ENCODE results near the gene SLC6A17. TPM values are rescaled to one million over a fixed set of nuclear protein-coding genes. Genes with fewer than 3 reads are reported as not detected.

The SLC6A17 gene
- total and polyA plus RNA-seq, 2 donors (not counting 3 experiments of a cell fraction or from before 2014, with no cell fraction given), result 0.03 TPM; not detected in 1

- Histone ChIP-seq H4K20me1 (replicated peaks; ENCODE audit: control insufficient read depth, extremely low read depth, insufficient read depth, low read length) (no peaks in the 10 kb centered on the region), H3K4me1 (ENCODE audit: control insufficient read depth, extremely low read depth, insufficient read depth, low read length) (peaks cover 4% of the 10 kb centered on the region), H3K27ac (ENCODE audit: insufficient read depth, low read depth, low read length) (no peak overlapping the region), H3K79me2 (ENCODE audit: control insufficient read depth, insufficient read depth, low read length) (no peaks in the 10 kb centered on the region), H3K4me3 (replicated peaks in 1 of 3; ENCODE audit: insufficient read depth in 1 of 3, low read depth in 1 of 3, low read length in 3 of 3) (no peak overlapping the region), H3K27me3 (ENCODE audit: control insufficient read depth in 2 of 2, insufficient read depth in 2 of 2, low read length in 2 of 2) (no peaks in the 10 kb centered on the region), H2AFZ (ENCODE audit: low read depth, low read length) (no peak overlapping the region), H3K9me3 (replicated peaks; ENCODE audit: control insufficient read depth, insufficient read depth, low read length) (no peaks in the 10 kb centered on the region), H3K4me2 (ENCODE audit: insufficient read depth, low read length) (no peak overlapping the region), H3K36me3 (ENCODE audit: control insufficient read depth in 2 of 2, extremely low read depth in 1 of 2, insufficient read depth in 2 of 2, low read length in 2 of 2) (no peaks in the 10 kb centered on the region), H3K9ac (replicated peaks; ENCODE audit: extremely low read depth, insufficient read depth, low read length) (no peak overlapping the region), H3K9me1 (replicated peaks; ENCODE audit: control insufficient read depth, extremely low read depth, insufficient read depth, low read length) (no peaks in the 10 kb centered on the region)
- DNase-seq (ENCODE audit: low read depth, low spot score) (no peak), FAIRE-seq (no peak)
- ChIA-PET CTCF (interaction anchor here (0.6 to 18.2 kb wide), 6 partner anchors 34 to 295 kb away, joined by 3 to 1577 read pairs (median 56); partner anchors contain the start of gene RBM15), POLR2A (no interaction called here)
- dilution Hi-C loops (cut with MboI; ENCODE audit: extremely low pct_ligation_motif_present, low sequenced_read_pairs) (no loop called here), intact Hi-C loops (cut with micrococcal nuclease) (no loop called here)
- no TSS peak for BruUV-seq (replicated peaks)
- TF ChIP-seq JUN (IDR thresholded peaks at IDR 0.05; ENCODE audit: borderline replicate concordance, insufficient read depth, insufficient read length, low read depth), result no peak
- no peak for TF ChIP-seq GATA2 (IDR thresholded peaks at IDR 0.05; ENCODE audit: insufficient read depth, insufficient read length, low read depth, low read length)
- TF ChIP-seq FOS (IDR thresholded peaks at IDR 0.05; ENCODE audit: borderline replicate concordance, insufficient read depth, low read length), result no peak
- TF ChIP-seq MYC (IDR thresholded peaks at IDR 0.05; ENCODE audit: low read depth, low read length), result no peak
- TF ChIP-seq EZH2 (IDR thresholded peaks at IDR 0.05; ENCODE audit: borderline replicate concordance, low read depth, low read length, severe bottlenecking), result no peak
- no peak for TF ChIP-seq POLR2AphosphoS5 (IDR thresholded peaks at IDR 0.05; ENCODE audit: insufficient read depth, low read depth, low read length)
- TF ChIP-seq, protein P1, sequence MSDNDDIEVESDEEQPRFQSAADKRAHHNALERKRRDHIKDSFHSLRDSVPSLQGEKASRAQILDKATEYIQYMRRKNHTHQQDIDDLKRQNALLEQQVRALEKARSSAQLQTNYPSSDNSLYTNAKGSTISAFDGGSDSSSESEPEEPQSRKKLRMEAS (IDR thresholded peaks at IDR 0.05; ENCODE audit: insufficient read depth, insufficient read length), result no peak
- no peak for TF ChIP-seq POLR2A (IDR thresholded peaks at IDR 0.05; ENCODE audit: low read depth, low read length)
- no peak for TF ChIP-seq CTCF (IDR thresholded peaks at IDR 0.05; ENCODE audit: extremely low read depth in 1 of 2, insufficient read depth in 1 of 2, low read depth in 1 of 2, low read length in 2 of 2)
Measured at GRCh38 chr1:110200666-110201065, 50.4 kb downstream of the SLC6A17 start.
